GM12878 (cell line): ENCODE results near the gene ADARB1. TPM values are rescaled to one million over a fixed set of nuclear protein-coding genes. Genes with fewer than 3 reads are reported as not detected.

ENCODE experiments used
- ATAC-seq: fragments of 200-7000 bp; cut with Tn5 transposase; 3 replicates; pipeline ENCODE4 v1.9.1; 2020; ENCODE audit warnings: mild to moderate bottlenecking, moderate library complexity
- BruUV-seq: library from RNA; stranded (reverse); fragments of 400-500 nt; replicated peaks from 2 replicates; lab custom pipeline; 2021; lab: Mats Ljungman, UMichigan
- CTCF ChIA-PET: fragments of 300-600 bp; sonication (Branson Sonifier 250); formaldehyde crosslinking; extraction: SDS; loops from one replicate; lab custom pipeline; 2021; ENCODE audit warnings: inconsistent platforms; lab: Yijun Ruan, JAX
- POLR2A ChIA-PET: fragments of 350-600 bp; formaldehyde crosslinking; extraction: SDS; loops from one replicate; lab custom pipeline; 2021; ENCODE audit warnings: inconsistent platforms; lab: Charles Lee
- RAD21 ChIA-PET: fragments of 300-600 bp; sonication (Branson Sonifier 250); formaldehyde crosslinking; loops from one replicate; lab custom pipeline; 2023; ENCODE audit warnings: antibody characterized with exemption; ENCODE audit not compliant: unreplicated experiment; lab: Charles Lee
- SMC1A ChIA-PET: fragments of 300-600 bp; sonication (Branson Sonifier 250); formaldehyde crosslinking; loops from one replicate; lab custom pipeline; 2023; ENCODE audit not compliant: unreplicated experiment, uncharacterized antibody; lab: Charles Lee
- DNase-seq: peaks from one replicate; pipeline ENCODE4 v3.0.0-alpha.2; 2011; ENCODE audit warnings: low read depth, low spot score
- FAIRE-seq: peaks from 3 replicates; lab custom pipeline; 2011; peaks lifted over from hg19 to GRCh38; lab: Jason Lieb, UNC
- H2AFZ ChIP-seq: 2 replicates; pipeline ENCODE4 v1.6.0; 2011; ENCODE audit warnings: low read depth, low read length, control low read depth; ENCODE audit not compliant: control insufficient read depth
- H3K27ac ChIP-seq: 2 replicates; pipeline ENCODE4 v1.5.1; 2011; ENCODE audit warnings: control low read depth; ENCODE audit not compliant: control insufficient read depth, insufficient read depth
- H3K27me3 ChIP-seq, 2 experiments: replicated peaks in 1 of 2; 2 replicates each; pipeline versions ENCODE4 v1.6.0 to v1.6.1; 2011; ENCODE audit warnings: low read length in 1 of 2; ENCODE audit not compliant: control insufficient read depth in 2 of 2, insufficient read depth in 2 of 2
- H3K36me3 ChIP-seq, 2 experiments: 2 replicates each; pipeline ENCODE4 v1.5.1; 2011; ENCODE audit warnings: low read length in 1 of 2; ENCODE audit not compliant: control insufficient read depth in 2 of 2, insufficient read depth in 2 of 2
- H3K4me1 ChIP-seq: 2 replicates; pipeline ENCODE4 v1.6.1; 2011; ENCODE audit warnings: mild to moderate bottlenecking, low read length, moderate library complexity, mixed read lengths; ENCODE audit not compliant: control insufficient read depth, insufficient read depth
- H3K4me2 ChIP-seq: 2 replicates; pipeline ENCODE4 v1.6.0; 2011; ENCODE audit warnings: control low read depth; ENCODE audit not compliant: control insufficient read depth, insufficient read depth
- H3K4me3 ChIP-seq: fragments of 200-600 bp; sonication (generic); 2 replicates; pipeline ENCODE4 v1.5.1; 2016
- H3K79me2 ChIP-seq: 2 replicates; pipeline ENCODE4 v1.6.0; 2011; ENCODE audit warnings: low read length; ENCODE audit not compliant: control insufficient read depth, insufficient read depth
- H3K9ac ChIP-seq: 2 replicates; pipeline ENCODE4 v1.8.0; 2011; ENCODE audit warnings: low read length, control low read depth, mixed read lengths; ENCODE audit not compliant: control insufficient read depth, insufficient read depth
- H3K9me3 ChIP-seq: replicated peaks from 3 replicates; pipeline ENCODE4 v1.5.1; 2011; ENCODE audit warnings: mild to moderate bottlenecking, low read length; ENCODE audit not compliant: control insufficient read depth, insufficient read depth
- H4K20me1 ChIP-seq: 2 replicates; pipeline ENCODE4 v1.6.0; 2011; ENCODE audit not compliant: control insufficient read depth, insufficient read depth
- CHD2 ChIP-seq: IDR thresholded peaks from 2 replicates; pipeline ENCODE4 v1.6.1; 2011; ENCODE audit warnings: low read depth, low read length, improper control_type of control experiment, borderline replicate concordance
- DPF2 ChIP-seq: fragments of 450-650 bp; IDR thresholded peaks from 2 replicates; pipeline ENCODE4 v1.6.1; 2017; ENCODE audit warnings: mild to moderate bottlenecking
- EGR1 ChIP-seq, 2 experiments: IDR thresholded peaks; 1 replicate in 1 of 2; 2 replicates in 1 of 2; pipeline ENCODE4 v1.6.1; 2011 to 2012; ENCODE audit warnings: low read depth in 2 of 2, low read length in 2 of 2, borderline replicate concordance in 1 of 2, mild to moderate bottlenecking in 1 of 2, moderate library complexity in 1 of 2
- JUNB ChIP-seq: IDR thresholded peaks from 2 replicates; pipeline ENCODE4 v1.6.1; 2016; ENCODE audit warnings: antibody characterized with exemption, mild to moderate bottlenecking
- MEF2A ChIP-seq: IDR thresholded peaks from 2 replicates; pipeline ENCODE4 v1.6.1; 2011; ENCODE audit warnings: low read depth, mild to moderate bottlenecking, low read length, moderate library complexity; ENCODE audit not compliant: insufficient read depth
- MEF2B ChIP-seq: fragments of 450-650 bp; IDR thresholded peaks from 2 replicates; pipeline ENCODE4 v1.6.1; 2018; ENCODE audit warnings: mild to moderate bottlenecking, moderate library complexity; ENCODE audit not compliant: partially characterized antibody, poor library complexity, severe bottlenecking
- NFXL1 ChIP-seq: fragments of 450-650 bp; IDR thresholded peaks from 2 replicates; pipeline ENCODE4 v1.6.1; 2017; ENCODE audit warnings: antibody characterized with exemption, mild to moderate bottlenecking, borderline replicate concordance
- TCF3 ChIP-seq: IDR thresholded peaks from 2 replicates; pipeline ENCODE4 v1.6.1; 2012; ENCODE audit warnings: low read depth, mild to moderate bottlenecking, low read length, borderline replicate concordance; ENCODE audit not compliant: insufficient read depth
- ZNF384 ChIP-seq: IDR thresholded peaks from 2 replicates; pipeline ENCODE4 v1.6.1; 2012; ENCODE audit warnings: low read depth, mild to moderate bottlenecking, low read length, improper control_type of control experiment, borderline replicate concordance
- ZSCAN29 ChIP-seq: fragments of 450-650 bp; IDR thresholded peaks from 2 replicates; pipeline ENCODE4 v1.6.1; 2017; ENCODE audit warnings: mild to moderate bottlenecking, moderate library complexity
- WGBS: methylation state at CpG from one replicate; pipeline ENCODE4 v1.1.6; 2016; ENCODE audit warnings: low lambda C conversion rate; ENCODE audit not compliant: insufficient replicate concordance, insufficient coverage; ENCODE audit errors: missing lambda C conversion rate; 5-methylcytosine and 5-hydroxymethylcytosine counted together
- in situ Hi-C: fragments of 300-500 bp; cut with MboI; formaldehyde crosslinking; loops from 9 replicates; pipeline ENCODE4 v1.14.3; 2018; ENCODE audit warnings: mixed read lengths
- intact Hi-C: fragments of 100-400 bp; cut with micrococcal nuclease; formaldehyde crosslinking; loops from one replicate; pipeline ENCODE4 v1.14.2; 2022; ENCODE audit not compliant: unreplicated experiment
- polyA plus RNA-seq, 11 experiments: library from polyadenylated mRNA; depleted of rRNA in 4 of 11; unstranded in 6 of 11; stranded (reverse) in 5 of 11; fragments of >200 nt; fragmentation: Nextera tagmentation in 4 of 11; fragmentation: Illumina TruSeq in 1 of 11; extraction: Ambion mirVana in 4 of 11; extraction: Trizol in 1 of 11; gene quantifications; 1 replicate in 1 of 11; 2 replicates in 10 of 11; pipeline versions ENCODE4 v1.2.1 to v1.2.3, GENCODE V29; 2011 to 2016; ENCODE audit warnings: inconsistent platforms in 2 of 11, missing spikeins in 2 of 11, low read depth in 1 of 11
- total RNA-seq, 4 experiments: library from RNA; depleted of rRNA in 3 of 4; stranded (reverse); fragments of >200 nt in 3 of 4; fragmentation: Illumina TruSeq in 1 of 4; extraction: Trizol in 1 of 4; gene quantifications; 2 replicates each; pipeline versions ENCODE4 v1.2.1 to v1.2.3, GENCODE V29; 2013 to 2021
- TF ChIP-seq, protein P1 (sequence below): fragments of 450-650 bp; IDR thresholded peaks from 2 replicates; pipeline ENCODE4 v1.6.1; 2016; ENCODE audit warnings: mild to moderate bottlenecking
- TF ChIP-seq, protein P2 (sequence below): fragments of 450-650 bp; IDR thresholded peaks from 2 replicates; pipeline ENCODE4 v1.6.1; 2017; ENCODE audit warnings: antibody characterized with exemption, mild to moderate bottlenecking, moderate library complexity
- TF ChIP-seq, protein P3 (sequence below): fragments of 450-650 bp; IDR thresholded peaks from 2 replicates; pipeline ENCODE4 v1.6.1; 2017; ENCODE audit warnings: mild to moderate bottlenecking, moderate library complexity

ADARB1 gene
- total and polyA plus RNA-seq, 10 of the 15 experiments (the other 5 are each of a cell fraction or from before 2014, with no cell fraction given): 5.7 to 61.7 (median 25.3) TPM

DNA sequence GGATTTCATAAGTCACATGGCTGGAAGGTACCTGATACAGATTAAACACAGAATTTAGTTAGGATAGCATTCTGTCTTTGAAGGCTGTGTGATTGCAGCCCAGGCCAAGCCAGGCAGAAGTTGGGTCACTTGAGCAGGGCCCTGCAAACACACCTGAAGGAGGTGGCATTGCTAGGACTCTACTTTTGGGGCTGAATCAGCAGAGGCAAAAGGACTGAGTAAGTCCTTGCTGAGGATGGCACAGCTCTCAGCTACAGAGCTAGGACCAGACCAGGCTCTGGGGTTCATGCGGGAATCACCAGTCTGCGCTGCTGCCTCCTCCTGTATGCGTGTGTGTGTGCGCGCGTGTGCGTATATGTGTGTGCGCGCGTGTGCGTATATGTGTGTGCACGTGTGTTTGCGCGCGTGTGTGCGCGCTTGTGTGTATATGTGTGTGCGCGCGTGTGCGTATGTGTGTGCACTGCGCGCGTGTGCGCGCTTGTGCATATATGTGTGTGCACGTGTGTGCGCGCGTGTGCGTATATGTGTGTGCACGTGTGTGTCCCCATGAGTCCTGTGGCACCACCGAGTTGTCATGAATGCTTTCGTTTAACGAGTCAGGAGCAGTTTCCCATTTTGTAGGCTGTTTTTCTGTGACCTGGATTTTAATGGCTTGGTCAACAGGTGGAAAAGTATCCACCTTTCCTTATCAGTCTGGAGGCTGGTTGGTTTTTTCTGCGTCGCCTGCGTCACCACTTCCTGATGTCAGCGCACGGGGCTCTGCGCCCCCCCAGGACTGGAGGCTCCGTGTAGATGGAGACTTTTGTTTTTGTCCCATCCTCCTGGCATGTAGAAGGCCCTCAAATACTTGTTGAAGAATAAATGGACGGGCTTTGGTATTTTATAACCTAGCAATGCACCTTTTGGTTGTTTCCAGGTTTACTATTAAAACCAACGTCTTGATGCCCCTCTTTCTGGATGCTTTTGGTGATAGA is 34.7 kb downstream of the ADARB1 start:
- H3K9me3 ChIP-seq: peaks cover 8% of the 10 kb centered on the region; the same call in 2 of the 3 replicates
- intact Hi-C loops (no loop called here), in situ Hi-C loops (no loop called here)
- no peak for FAIRE-seq
- H4K20me1 ChIP-seq: no peaks in the 10 kb centered on the region
- ATAC-seq: peak; percentile 4
- POLR2A ChIA-PET: interaction anchor here (1.9 kb wide), 2 partner anchors 13 to 16 kb away, joined by 10 to 11 read pairs; no protein-coding TSS in a partner anchor
- H3K9ac ChIP-seq: no peak overlapping the region
- peak overlapping the region; percentile 54; the same call in 1 of the 2 replicates for H3K4me3 ChIP-seq
- no peak for DNase-seq
- WGBS: 78% methylated on average over 43 of the region's 44 CpGs
- no TSS peak for BruUV-seq
- H3K27ac ChIP-seq: peak overlapping the region; percentile 54
- H3K4me2 ChIP-seq: peak overlapping the region; percentile 65
- H2AFZ ChIP-seq: no peak overlapping the region
- SMC1A ChIA-PET: interaction anchor here (0.9 to 18.3 kb wide), 13 partner anchors 10 to 182 kb away, joined by 3 to 560 read pairs (median 4); no protein-coding TSS in a partner anchor
- RAD21 ChIA-PET: interaction anchor here (0.8 to 8.2 kb wide), 12 partner anchors 12 to 234 kb away, joined by 3 to 204 read pairs (median 6); no protein-coding TSS in a partner anchor
- H3K36me3 ChIP-seq: no peaks in the 10 kb centered on the region
- H3K4me1 ChIP-seq: peaks cover 51% of the 10 kb centered on the region
- no peaks in the 10 kb centered on the region for H3K79me2 ChIP-seq
- H3K27me3 ChIP-seq: no peaks in the 10 kb centered on the region
- CTCF ChIA-PET: interaction anchor here (0.7 to 15.5 kb wide), 11 partner anchors 8 to 182 kb away, joined by 3 to 626 read pairs (median 10); no protein-coding TSS in a partner anchor
- no peak for TF ChIP-seq ZSCAN29
- TF ChIP-seq, protein P1, sequence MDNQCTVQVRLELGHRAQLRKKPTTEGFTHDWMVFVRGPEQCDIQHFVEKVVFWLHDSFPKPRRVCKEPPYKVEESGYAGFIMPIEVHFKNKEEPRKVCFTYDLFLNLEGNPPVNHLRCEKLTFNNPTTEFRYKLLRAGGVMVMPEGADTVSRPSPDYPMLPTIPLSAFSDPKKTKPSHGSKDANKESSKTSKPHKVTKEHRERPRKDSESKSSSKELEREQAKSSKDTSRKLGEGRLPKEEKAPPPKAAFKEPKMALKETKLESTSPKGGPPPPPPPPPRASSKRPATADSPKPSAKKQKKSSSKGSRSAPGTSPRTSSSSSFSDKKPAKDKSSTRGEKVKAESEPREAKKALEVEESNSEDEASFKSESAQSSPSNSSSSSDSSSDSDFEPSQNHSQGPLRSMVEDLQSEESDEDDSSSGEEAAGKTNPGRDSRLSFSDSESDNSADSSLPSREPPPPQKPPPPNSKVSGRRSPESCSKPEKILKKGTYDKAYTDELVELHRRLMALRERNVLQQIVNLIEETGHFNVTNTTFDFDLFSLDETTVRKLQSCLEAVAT: peak; percentile 87
- no peak for TF ChIP-seq NFXL1
- no peak for TF ChIP-seq EGR1 (IDR thresholded peaks at IDR 0.05; ENCODE audit: borderline replicate concordance in 1 of 2, low read depth in 2 of 2, low read length in 2 of 2)
- no peak for TF ChIP-seq ZNF384
- no peak for TF ChIP-seq DPF2
- TF ChIP-seq MEF2B: no peak
- peak; percentile 83; the same call in 1 of the 2 replicates for TF ChIP-seq TCF3
- TF ChIP-seq, protein P2, sequence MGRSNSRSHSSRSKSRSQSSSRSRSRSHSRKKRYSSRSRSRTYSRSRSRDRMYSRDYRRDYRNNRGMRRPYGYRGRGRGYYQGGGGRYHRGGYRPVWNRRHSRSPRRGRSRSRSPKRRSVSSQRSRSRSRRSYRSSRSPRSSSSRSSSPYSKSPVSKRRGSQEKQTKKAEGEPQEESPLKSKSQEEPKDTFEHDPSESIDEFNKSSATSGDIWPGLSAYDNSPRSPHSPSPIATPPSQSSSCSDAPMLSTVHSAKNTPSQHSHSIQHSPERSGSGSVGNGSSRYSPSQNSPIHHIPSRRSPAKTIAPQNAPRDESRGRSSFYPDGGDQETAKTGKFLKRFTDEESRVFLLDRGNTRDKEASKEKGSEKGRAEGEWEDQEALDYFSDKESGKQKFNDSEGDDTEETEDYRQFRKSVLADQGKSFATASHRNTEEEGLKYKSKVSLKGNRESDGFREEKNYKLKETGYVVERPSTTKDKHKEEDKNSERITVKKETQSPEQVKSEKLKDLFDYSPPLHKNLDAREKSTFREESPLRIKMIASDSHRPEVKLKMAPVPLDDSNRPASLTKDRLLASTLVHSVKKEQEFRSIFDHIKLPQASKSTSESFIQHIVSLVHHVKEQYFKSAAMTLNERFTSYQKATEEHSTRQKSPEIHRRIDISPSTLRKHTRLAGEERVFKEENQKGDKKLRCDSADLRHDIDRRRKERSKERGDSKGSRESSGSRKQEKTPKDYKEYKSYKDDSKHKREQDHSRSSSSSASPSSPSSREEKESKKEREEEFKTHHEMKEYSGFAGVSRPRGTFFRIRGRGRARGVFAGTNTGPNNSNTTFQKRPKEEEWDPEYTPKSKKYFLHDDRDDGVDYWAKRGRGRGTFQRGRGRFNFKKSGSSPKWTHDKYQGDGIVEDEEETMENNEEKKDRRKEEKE: no peak
- TF ChIP-seq, protein P3, sequence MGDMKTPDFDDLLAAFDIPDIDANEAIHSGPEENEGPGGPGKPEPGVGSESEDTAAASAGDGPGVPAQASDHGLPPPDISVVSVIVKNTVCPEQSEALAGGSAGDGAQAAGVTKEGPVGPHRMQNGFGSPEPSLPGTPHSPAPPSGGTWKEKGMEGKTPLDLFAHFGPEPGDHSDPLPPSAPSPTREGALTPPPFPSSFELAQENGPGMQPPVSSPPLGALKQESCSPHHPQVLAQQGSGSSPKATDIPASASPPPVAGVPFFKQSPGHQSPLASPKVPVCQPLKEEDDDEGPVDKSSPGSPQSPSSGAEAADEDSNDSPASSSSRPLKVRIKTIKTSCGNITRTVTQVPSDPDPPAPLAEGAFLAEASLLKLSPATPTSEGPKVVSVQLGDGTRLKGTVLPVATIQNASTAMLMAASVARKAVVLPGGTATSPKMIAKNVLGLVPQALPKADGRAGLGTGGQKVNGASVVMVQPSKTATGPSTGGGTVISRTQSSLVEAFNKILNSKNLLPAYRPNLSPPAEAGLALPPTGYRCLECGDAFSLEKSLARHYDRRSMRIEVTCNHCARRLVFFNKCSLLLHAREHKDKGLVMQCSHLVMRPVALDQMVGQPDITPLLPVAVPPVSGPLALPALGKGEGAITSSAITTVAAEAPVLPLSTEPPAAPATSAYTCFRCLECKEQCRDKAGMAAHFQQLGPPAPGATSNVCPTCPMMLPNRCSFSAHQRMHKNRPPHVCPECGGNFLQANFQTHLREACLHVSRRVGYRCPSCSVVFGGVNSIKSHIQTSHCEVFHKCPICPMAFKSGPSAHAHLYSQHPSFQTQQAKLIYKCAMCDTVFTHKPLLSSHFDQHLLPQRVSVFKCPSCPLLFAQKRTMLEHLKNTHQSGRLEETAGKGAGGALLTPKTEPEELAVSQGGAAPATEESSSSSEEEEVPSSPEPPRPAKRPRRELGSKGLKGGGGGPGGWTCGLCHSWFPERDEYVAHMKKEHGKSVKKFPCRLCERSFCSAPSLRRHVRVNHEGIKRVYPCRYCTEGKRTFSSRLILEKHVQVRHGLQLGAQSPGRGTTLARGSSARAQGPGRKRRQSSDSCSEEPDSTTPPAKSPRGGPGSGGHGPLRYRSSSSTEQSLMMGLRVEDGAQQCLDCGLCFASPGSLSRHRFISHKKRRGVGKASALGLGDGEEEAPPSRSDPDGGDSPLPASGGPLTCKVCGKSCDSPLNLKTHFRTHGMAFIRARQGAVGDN: no peak
- no peak for TF ChIP-seq CHD2
- no peak for TF ChIP-seq JUNB
- TF ChIP-seq MEF2A: no peak
